Uterus (tissue), 2 donors: ENCODE measurements around the gene HIPK1.

Experiments
- POLR2A ChIP-seq, 2 donors: fragments of 450-650 bp; IDR thresholded peaks; one replicate each; pipeline ENCODE4 v1.6.1; 2016; ENCODE audit warnings: antibody characterized with exemption in 2 of 2, mild to moderate bottlenecking in 1 of 2, moderate library complexity in 1 of 2
- TF ChIP-seq, protein P1 (sequence below), 4 experiments: fragments of 200-600 bp in 2 of 4; fragments of 450-650 bp in 2 of 4; sonication (generic) in 2 of 4; IDR thresholded peaks; one replicate each; pipeline ENCODE4 v1.5.1; 2016 to 2019; ENCODE audit warnings: antibody characterized with exemption in 4 of 4, mild to moderate bottlenecking in 2 of 4, moderate library complexity in 1 of 4

DNA sequence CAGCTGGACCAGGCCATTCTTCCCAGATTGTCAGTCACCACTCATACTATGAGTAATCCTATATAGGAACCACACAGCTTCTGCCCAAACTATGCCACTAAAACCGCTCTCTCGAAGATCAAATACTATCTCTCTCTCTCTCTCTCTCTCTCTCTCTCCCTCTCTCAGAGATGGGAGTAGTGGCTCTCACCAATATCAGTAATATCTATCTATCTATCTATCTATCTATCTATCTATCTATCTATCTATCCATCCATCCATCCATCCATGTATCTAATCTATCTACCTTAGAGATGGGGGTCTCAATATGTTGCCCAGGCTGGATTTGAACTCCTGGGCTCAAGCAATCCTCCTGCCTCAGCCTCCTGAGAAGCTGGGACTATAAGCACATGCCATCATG lies 4.7 kb upstream of the HIPK1 start:
- TF ChIP-seq, protein P1, sequence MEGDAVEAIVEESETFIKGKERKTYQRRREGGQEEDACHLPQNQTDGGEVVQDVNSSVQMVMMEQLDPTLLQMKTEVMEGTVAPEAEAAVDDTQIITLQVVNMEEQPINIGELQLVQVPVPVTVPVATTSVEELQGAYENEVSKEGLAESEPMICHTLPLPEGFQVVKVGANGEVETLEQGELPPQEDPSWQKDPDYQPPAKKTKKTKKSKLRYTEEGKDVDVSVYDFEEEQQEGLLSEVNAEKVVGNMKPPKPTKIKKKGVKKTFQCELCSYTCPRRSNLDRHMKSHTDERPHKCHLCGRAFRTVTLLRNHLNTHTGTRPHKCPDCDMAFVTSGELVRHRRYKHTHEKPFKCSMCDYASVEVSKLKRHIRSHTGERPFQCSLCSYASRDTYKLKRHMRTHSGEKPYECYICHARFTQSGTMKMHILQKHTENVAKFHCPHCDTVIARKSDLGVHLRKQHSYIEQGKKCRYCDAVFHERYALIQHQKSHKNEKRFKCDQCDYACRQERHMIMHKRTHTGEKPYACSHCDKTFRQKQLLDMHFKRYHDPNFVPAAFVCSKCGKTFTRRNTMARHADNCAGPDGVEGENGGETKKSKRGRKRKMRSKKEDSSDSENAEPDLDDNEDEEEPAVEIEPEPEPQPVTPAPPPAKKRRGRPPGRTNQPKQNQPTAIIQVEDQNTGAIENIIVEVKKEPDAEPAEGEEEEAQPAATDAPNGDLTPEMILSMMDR (IDR thresholded peaks at IDR 0.05), result no peak
- TF ChIP-seq POLR2A (IDR thresholded peaks at IDR 0.05), result no peak
